GM21529 (cell line): Measurements from ENCODE around the gene CFAP299.
A peak's percentile ranks its signal among the peaks of the same experiment; 100 is the strongest.
"Not testable (repeated sequence)": the region's sequence is repeated elsewhere in the genome, so short reads cannot be mapped to it uniquely, and the experiment has no call there.

Source experiments
- ATAC-seq: cut with Tn5 transposase; IDR thresholded peaks from one replicate; pipeline ENCODE4 v1.9.1; 2021; ENCODE audit not compliant: unreplicated experiment

Gene CFAP299

GRCh38 chr4:80439294-80440061 is 103.9 kb downstream of the CFAP299 start:
- ATAC-seq = not testable (repeated sequence)

- no peak for ATAC-seq
Observed at GRCh38 chr4:80446248-80446647, 110.7 kb downstream of the CFAP299 start.

GRCh38 chr4:80446664-80447063 is 111.1 kb downstream of the CFAP299 start:
- ATAC-seq = no peak

GRCh38 chr4:80447493-80447892 is 112.0 kb downstream of the CFAP299 start:
- no peak for ATAC-seq

- no peak for ATAC-seq
Observed at GRCh38 chr4:80448056-80448455, 112.5 kb downstream of the CFAP299 start.

GRCh38 chr4:80452055-80452454 is 116.5 kb downstream of the CFAP299 start:
- ATAC-seq = no peak

GRCh38 chr4:80452768-80453167 is 117.2 kb downstream of the CFAP299 start:
- ATAC-seq = no peak

- no peak for ATAC-seq
Observed at GRCh38 chr4:80454040-80454439, 118.5 kb downstream of the CFAP299 start.

- ATAC-seq = no peak
Observed at GRCh38 chr4:80454556-80454955, 119.0 kb downstream of the CFAP299 start.

GRCh38 chr4:80459918-80460473 is 124.5 kb downstream of the CFAP299 start:
- no peak for ATAC-seq

GRCh38 chr4:80461412-80461811 is 125.9 kb downstream of the CFAP299 start:
- ATAC-seq = no peak

- ATAC-seq = peak; percentile 74
Observed at GRCh38 chr4:80462621-80463091, 127.1 kb downstream of the CFAP299 start.

GRCh38 chr4:80463509-80463908 is 128.0 kb downstream of the CFAP299 start:
- no peak for ATAC-seq

GRCh38 chr4:80465238-80465637 is 129.7 kb downstream of the CFAP299 start:
- no peak for ATAC-seq

- no peak for ATAC-seq
Observed at GRCh38 chr4:80465736-80466135, 130.2 kb downstream of the CFAP299 start.

GRCh38 chr4:80466618-80467017 is 131.1 kb downstream of the CFAP299 start:
- ATAC-seq = no peak

- ATAC-seq = no peak
Observed at GRCh38 chr4:80471756-80472155, 136.2 kb downstream of the CFAP299 start.

GRCh38 chr4:80475236-80475635 is 139.7 kb downstream of the CFAP299 start:
- ATAC-seq = no peak

- ATAC-seq = no peak
Observed at GRCh38 chr4:80475798-80476197, 140.3 kb downstream of the CFAP299 start.

- no peak for ATAC-seq
Observed at GRCh38 chr4:80484712-80485111, 149.2 kb downstream of the CFAP299 start.

GRCh38 chr4:80486603-80487002 is 151.1 kb downstream of the CFAP299 start:
- no peak for ATAC-seq

- ATAC-seq = peak; percentile 61
Observed at GRCh38 chr4:80489798-80490197, 154.3 kb downstream of the CFAP299 start.

GRCh38 chr4:80492761-80493160 is 157.2 kb downstream of the CFAP299 start:
- no peak for ATAC-seq
